Measurements from ENCODE around the gene ZNF723.
"Not testable (repeated sequence)": the region's sequence is repeated elsewhere in the genome, so short reads cannot be mapped to it uniquely, and the experiment has no call there.

Gene ZNF723

DNA sequence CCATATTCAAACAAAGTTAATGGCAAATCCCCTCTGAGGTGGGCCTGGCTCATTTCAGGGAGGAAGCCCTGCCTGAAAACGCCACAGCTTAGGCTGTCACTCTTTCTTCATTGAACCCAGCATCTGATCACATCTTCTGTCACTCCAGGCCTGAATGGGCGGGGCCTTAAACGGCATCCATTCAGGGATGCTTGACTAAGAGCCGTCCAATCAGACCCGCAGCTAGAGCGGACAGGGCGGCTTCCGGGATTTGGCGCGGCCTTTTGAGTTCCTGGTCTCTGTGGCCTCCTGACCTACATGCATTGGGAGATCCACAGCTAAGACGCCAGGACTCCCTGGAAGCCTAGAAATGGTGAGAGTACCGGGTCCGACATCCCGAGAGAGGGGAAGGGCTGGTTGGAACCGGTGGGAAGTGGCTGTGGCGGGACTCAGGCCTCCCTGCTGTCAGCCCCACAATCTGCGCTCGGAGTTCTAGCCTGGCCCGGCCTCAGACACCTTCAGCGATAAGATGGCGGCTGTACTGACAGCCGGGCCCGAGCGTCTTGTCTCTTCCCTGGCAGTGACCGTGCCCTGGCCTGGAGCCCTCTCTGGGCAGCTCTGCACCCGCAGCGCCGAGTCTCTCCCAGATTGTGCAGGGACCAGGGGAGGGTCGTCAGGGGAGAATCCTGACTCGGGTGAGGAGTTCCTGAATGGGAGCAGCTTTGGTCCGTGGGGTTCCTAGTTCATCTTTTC is at the start of gene ZNF723:
Gene ZNF723 (plus strand): TSS at position 261 of the 732 bp plus-strand sequence. CDS start 89 bp downstream, at position 350.
- no peak for DNase-seq (ENCODE audit: low spot score)
- in situ Hi-C loops (cut with MboI; ENCODE audit: low sequenced_read_pairs, unreplicated experiment), result no loop called here
- no peak for TF ChIP-seq CTCF (IDR thresholded peaks at IDR 0.05; ENCODE audit: borderline replicate concordance, control extremely low read depth, extremely low read depth, insufficient read depth, missing control alignments)

- in situ Hi-C loops (cut with MboI; ENCODE audit: low sequenced_read_pairs, unreplicated experiment), result no loop called here
- DNase-seq (ENCODE audit: low spot score), result no peak
- no peak for TF ChIP-seq CTCF (IDR thresholded peaks at IDR 0.05; ENCODE audit: borderline replicate concordance, control extremely low read depth, extremely low read depth, insufficient read depth, missing control alignments)
Measured at GRCh38 chr19:22783651-22784410, 48.3 kb upstream of the ZNF723 start, which contains the start of gene ZNF99. ZNF99 (minus strand) TSS chr19:22784151; CDS start chr19:22784016, 135 bp downstream.

DNA sequence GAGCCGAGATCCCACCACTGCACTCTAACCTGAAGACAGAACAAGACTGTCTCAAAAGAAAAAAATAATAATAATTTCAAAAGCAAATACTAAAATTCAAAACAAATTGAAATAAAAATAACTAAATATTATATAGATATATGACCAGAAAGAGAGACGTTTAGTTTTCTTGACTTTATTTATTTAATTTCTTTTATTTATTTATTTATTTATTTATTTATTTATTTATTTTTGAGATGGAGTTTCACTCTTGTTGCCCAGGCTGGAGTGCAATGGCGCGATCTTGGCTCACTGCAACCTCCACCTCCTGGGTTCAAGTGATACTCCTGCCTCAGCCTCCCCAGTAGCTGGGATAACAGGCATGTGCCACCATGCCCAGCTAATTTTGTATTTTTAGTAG is 39.2 kb upstream of the ZNF723 start:
- DNase-seq (ENCODE audit: low spot score); in situ Hi-C loops (cut with MboI; ENCODE audit: low sequenced_read_pairs, unreplicated experiment): not testable (repeated sequence)

DNA sequence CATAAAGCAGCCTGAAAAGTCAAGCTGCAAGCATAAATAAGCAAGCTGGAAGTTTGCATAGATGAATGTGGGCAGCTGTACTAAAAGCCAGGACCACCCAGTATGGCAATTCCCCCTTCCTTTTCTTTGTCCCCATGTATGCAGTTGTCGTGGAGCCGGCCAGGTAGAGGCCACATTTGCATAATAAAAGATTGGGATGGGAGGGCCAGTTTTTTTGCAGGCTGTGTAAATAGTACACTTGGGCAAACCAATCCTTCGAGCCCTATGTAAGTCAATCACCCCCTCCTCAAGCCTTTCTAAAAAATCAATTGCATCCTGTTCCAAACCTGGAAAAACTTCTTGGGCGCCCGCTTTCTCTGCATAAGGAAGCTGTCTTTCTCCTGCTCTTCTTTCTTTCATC is 35.1 kb upstream of the ZNF723 start:
- no peak for DNase-seq (ENCODE audit: low spot score)
- no peak for TF ChIP-seq CTCF (IDR thresholded peaks at IDR 0.05; ENCODE audit: borderline replicate concordance, control extremely low read depth, extremely low read depth, insufficient read depth, missing control alignments)
- in situ Hi-C loops (cut with MboI; ENCODE audit: low sequenced_read_pairs, unreplicated experiment), result no loop called here

DNA sequence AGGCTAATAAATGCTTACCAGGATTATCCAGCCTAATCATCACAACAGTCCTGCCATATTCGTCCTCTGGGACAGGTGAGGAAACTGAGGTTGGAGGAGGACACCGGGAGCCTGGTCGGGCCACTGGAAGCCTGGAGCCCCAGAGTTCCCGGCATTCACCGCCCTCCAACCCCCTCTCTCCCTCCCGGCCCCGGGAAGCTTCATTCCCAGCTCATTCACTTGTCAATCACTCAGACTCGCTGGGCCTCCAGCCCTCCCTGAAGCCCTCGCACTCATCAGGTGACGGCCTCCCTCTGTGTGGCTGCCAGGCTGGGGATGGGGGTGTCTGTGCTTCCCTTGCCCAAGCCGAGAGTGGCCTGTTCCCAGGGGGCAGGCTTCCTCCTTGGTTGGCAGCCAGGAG is 25.7 kb upstream of the ZNF723 start:
- DNase-seq (ENCODE audit: low spot score), result no peak
- in situ Hi-C loops (cut with MboI; ENCODE audit: low sequenced_read_pairs, unreplicated experiment), result no loop called here
- no peak for TF ChIP-seq CTCF (IDR thresholded peaks at IDR 0.05; ENCODE audit: borderline replicate concordance, control extremely low read depth, extremely low read depth, insufficient read depth, missing control alignments)

GRCh38 chr19:22807061-22807835 is 24.8 kb upstream of the ZNF723 start:
- in situ Hi-C loops (cut with MboI; ENCODE audit: low sequenced_read_pairs, unreplicated experiment), result no loop called here
- no peak for TF ChIP-seq CTCF (IDR thresholded peaks at IDR 0.05; ENCODE audit: borderline replicate concordance, control extremely low read depth, extremely low read depth, insufficient read depth, missing control alignments)
- DNase-seq (ENCODE audit: low spot score), result no peak
